ENCODE data around the gene CASQ2.

Gene CASQ2

DNA sequence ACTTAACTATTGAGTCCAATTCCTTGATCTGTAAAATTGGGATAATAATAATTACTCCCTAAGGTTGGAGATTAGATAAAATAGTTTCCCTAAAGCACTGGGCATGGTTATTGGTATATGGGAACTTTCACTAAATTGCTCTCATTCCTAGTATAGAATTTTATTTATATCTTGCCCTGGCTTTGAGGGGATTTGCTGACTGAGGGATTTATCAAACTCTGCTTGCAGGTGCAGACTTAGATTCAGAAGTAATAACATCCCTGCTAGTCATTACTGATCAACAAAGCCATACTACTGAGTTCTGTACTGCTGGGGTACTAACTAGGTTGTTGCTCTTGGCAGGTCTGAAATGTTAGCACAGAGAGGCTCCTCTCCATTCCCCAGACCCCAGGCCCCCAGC is 41.9 kb downstream of the CASQ2 start:
- no peak for DNase-seq

DNA sequence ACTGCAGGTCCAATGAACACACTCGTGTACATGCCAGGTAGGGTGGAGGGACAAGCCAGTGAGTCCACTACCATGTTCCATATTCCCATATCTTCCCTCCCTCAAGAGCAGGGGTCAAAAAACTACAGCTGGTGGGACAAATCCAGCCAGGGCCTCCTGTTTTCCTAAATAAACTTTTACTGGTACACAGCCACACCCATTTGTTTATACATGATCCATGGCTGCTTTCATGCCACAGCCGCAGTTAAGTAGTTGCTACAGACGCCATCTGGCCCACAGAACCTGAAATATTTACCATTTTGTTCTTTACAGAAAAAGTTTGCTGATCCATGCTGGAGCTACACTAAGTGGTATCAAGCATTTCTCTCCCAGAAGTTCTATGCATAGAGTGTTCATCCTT is 42.4 kb downstream of the CASQ2 start:
- no peak for DNase-seq

DNA sequence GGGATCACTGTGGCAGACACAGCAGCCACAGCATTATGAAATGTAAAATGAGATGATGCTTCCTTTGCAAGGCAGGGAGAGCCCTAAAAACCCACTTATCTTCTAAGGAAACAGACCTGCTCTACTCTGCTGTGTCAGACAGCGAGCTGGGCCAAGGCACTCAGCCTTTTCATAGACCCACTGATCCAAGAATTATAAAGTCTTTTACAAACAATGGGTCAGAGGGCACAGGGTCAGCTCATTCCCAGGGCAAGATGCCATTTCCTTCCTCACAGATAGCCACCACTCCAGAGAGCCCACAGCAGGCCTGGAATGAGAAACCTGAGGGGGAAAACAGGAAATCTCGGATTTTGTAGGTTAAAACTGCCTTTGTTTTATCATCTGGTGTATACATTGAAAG is 42.9 kb downstream of the CASQ2 start:
- no peak for DNase-seq

DNA sequence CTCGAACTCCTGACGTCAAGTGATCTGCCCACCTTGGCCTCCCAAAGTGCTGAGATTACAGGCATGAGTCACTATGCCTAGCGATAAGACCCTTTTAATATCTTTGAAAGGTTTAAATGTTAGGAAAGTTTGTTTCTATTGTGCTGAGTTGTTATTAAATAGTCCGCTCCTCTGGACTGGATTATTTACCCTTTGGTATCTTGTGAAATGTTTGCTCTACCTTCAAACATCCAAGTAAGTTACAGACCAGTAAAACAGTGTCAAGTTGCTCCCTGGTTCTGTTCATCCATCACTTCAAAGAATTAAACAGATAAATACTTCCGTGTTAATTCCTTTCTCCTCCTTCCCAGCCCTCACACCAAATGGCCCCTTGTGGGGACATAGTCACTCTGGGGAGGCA is 44.8 kb downstream of the CASQ2 start:
- DNase-seq = no peak

DNA sequence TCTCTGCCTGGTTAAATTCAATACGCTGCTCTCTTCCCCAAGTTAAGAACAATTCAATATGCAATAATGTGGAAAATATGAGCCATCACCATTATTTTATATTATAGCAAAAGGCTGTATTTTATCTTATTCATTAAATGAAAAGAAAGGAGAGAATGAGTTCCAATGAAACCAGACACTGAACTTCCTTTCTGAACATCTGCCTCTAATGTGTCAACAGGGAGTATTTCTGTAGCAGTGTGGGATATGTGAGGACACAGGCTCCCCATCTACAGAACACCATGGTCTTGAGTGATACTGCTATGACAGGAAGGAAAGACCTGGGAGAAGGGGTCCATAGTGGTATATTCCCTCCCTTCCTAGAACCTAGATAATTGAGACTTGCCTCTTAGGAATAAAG is 46.3 kb downstream of the CASQ2 start:
- DNase-seq = no peak

DNA sequence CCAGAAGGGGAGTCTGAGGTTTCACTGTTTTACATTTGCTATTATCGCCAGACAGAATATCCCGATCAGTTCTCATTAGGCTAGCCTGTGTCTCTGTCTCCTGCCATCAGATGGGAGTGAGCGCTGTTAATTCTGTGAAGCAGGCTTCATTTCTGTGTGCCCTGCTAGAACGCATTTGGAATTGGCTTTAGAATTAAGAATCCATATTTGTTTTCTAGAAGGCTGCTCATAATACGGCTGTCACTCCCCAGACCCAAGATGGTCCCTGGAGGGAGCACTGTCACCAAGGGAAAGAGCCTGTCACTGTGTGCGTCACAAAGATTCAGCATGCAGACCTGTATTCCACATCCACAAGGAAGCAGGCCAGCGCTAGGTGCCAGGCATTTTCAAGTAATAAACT is 49.2 kb downstream of the CASQ2 start:
- DNase-seq = no peak

DNA sequence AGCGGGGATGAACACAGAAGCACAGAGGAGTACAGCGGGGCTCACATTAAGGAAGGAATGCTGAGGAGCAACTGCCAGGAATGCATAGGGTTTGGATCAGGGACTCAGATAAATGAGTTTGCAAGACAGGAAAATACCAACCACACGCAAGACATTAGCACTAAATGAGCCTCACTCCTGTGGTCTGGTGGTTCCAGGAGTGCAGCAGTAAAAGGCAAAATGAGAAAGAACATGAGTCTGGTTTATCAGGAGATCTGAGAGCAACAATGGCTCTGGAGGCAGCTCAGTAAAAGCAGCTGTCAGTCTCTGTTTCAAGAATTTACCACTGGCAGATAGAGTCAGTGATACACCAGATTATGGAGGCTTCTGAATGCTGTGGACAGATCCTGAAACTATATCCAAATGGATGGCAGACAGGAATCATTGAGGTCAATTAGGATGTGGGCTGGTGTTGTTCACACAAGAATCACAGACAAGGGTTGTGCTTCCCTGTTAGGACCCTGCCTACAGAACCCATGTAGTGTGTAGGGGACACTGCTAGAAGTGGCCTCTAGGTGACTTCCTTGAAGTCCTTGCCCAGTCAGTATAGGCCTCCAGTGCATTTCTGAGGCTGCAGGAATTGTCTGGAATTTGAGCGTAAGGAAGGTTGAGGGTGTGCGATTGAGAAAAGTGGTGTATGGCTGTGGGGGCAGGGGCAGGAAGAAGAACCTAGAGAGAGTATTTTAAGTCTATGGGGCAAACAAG is 50.3 kb downstream of the CASQ2 start:
- DNase-seq = no peak

DNA sequence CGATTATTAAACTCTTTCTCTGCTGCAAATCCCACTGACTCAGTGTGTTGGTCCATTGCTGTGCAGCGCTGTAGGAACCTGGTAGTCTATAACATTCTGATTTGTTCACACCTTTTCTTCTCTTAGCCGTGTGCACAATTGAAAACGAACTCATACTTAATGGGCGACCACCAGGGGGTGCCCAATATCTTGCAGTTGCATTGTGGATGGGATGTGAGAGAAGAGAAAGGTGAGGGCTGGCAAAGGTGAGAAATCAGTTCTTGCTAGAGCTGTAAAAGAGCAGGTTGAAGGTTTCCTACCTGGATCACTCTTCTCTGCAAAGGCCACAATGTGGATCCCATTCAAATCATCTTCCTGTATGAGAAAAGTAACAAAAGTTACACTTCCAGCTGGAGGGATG is 51.0 kb downstream of the CASQ2 start:
- peak; percentile 18 for DNase-seq

DNA sequence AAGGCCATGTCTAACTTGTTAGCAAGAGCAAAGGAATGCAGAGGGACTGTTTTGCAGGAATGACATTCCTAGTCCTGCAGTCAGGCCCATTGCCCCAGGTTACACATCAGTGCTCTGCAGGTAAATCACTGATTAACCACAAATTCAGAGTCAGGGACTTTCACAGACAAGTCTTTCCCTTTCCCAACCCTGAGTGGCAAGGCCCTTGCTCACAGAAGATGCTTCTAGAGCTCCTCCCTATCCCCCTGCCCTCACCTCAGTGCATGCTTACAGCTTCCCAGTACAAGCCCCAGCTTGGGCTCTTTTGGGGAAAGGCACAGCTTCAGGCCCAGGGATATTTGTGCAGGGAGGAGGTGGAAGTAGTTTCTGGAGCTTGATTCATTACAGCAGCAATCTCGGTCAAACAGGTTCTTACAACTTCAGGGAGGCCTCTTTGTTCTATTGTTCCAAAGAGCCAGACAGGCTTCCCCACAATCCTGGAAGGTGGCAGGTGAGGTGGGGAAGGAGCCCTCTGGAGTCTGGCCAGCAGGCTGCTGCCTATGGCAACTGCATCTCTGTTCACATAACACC is 53.9 kb downstream of the CASQ2 start:
- DNase-seq = no peak

DNA sequence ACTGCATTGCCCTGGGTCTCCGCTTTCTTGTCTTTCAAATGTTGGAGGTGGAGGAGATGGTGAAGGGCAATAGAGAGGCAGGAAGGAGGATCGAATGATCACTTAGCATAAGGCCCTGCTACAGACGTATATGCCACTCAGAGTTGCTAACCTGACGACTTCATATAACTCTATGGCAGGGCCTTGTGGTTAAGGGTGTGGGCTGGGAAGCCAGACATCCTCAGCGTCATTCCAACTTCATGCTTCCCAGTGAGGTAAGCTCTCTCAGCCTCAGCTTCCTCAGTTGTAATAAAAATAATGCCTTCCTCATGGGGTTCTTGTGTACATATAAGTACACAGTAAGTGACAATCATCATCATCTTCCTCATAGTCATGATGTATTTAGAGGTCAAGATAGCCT is 54.6 kb downstream of the CASQ2 start:
- DNase-seq = no peak

DNA sequence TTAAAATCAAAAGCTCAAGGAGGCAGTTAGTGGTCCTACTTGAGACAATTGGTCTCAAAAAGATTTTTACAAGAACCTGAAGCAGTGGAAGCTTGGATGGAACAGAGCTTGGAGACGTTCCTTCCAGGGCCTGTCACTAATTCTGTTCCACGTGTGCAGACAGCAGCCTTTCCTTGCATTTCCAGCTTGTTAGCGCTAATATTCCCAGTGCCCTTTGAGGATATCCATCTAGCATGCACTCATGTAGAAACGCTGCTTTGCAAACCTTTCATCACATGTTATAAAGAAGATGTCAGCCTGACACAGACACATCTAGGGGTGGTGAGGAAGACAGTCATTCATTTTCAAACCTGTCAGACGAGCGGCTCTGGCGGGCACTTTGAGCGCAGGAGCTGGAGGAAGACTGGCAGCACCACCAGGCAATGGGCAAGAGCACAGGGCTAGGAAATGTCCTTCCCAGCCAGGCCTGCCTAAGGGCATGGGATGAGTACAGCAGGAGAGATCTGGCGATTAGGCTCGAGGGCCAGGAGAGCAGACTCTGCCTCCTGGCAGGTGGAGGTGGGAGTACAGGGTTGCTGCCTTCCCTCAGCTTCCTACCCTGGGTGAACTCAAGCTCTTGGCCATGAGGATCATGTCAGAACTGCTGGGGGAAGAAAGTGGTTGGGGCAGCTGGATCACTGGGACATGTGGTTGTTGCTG is 55.5 kb downstream of the CASQ2 start:
- DNase-seq = no peak

DNA sequence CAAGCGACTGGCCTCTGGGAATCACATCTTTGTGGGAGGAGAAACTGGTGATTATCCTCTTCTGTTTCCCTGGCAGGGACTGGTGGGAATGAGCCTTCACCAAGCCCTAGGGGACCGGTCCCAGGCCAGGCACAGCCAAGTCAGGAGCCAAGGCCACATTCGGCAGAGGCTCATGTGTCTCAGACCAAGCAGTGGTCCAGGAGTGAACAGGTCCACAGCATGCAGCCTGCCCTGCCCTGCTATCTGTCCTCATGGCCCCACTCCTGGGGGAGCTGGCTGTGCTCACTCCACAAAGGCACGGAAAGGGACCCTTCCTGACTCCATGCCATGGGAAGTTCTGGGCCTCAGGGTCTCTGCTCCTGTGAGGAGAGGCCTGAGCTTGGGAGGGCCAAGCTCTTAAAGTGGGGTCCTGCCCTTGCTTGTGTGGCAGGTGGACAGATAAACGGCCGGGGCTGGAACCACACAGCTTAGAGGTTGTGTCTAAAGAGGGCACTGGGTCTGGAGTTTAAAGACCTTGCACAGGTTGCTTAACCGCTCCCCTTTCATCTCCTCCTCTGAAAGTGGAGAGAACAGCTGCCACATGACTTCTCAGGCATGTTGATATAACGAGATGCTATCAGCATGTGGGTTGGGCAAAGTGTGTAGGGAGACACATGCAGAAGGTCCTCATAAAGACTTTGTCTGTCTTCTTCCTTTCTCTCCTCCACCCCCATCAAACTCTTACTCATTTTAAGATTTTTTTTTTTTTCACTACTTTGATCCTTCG is 57.5 kb downstream of the CASQ2 start:
- DNase-seq = no peak

DNA sequence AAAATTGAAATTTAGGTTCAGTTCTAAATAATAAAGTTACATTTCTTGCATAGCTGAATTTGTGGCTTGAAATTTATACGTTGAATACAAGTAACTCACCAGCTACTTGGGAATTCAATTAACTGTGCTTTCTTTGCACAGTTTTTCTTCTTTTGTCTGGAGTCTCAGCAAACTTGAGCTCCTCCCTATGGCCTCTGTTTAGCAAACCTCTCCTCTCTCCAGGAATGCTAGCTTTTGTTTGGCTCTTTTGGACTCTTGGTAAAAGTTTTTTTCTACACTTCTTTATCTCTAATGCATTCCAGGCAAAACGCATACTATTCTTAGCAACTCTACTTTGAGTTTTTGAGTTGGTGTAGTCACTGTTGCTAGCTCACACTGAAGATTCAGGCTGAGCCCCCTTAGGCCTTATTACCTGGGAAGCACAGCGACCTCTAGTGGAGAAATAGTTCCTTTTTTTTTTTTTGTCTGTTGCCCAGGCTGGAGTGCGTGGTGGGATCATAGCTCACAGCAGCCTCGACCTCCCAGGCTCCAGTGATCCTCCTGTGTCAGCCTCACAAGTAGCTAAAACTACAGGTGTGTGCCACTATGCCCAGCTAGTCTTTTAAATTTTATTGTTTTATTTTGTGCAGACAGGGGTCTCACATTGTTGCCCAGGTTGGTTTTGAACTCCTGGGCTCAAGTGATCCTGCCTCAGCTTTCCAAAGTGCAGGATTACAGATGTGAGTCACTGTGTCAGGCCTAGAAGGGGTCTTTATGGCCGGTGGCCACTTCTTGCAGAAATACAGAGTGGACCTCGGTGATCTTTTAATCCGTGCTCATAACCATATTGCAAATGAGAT is 61.7 kb downstream of the CASQ2 start:
- DNase-seq = peak; percentile 2

DNA sequence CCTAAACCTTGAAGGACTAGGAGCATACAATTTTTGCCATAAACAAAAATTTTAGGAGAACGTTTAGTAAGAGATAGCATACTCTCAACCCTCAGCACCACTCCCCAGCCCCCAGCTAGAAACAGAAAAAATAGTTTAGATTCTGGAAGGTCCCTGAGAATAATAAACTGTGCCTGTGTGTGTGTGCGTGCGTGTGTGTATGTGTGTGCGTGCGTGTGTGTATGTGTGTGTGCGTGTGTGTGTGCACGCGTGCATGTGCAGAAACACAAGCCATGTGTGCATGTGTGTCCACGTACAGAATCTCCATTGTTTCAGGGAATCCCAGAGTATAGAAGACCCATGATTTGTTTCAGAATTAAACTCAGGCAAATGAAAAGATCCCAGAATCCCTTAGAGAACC is 62.6 kb downstream of the CASQ2 start:
- no peak for DNase-seq

DNA sequence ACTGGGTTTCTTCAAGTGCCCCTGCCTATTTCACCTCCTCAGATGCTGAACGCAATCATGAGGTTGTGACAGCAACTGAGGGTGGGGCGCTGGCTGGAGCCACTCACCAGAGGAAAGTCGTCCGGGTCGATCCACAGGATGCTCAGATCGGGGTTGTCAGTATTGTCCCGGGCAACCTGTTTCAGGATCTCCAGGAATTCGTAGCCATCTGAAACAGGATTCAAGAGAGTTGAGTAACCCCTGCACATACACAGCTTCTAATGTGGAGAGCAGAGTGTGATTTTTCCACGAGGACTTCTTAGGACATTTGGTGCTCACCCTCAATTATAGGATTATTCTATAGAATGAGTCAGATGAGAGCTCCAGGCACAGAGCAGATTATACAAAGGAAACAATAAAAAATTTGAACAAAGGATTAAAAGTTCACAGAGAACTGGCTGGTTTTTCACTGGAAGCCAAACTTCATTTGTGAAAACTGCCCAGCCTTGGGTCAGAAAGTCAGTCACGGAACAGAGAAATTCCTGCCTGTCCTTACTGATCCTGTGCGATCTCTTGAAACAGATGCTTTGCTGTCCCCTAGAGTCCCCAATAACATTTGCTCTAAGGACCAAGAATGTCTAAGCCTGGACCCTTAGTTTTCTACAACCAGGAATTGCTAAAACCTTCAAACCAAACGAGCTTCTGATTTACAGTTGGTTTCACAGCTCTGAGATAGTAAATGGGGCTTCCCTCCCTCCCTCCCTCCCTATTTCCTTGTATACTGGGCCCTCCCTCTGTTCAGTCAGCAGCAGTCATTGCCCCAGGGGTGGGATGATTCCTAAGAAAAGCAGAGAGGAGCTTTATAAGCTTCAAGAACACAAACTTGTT is 63.2 kb downstream of the CASQ2 start:
- no peak for DNase-seq

DNA sequence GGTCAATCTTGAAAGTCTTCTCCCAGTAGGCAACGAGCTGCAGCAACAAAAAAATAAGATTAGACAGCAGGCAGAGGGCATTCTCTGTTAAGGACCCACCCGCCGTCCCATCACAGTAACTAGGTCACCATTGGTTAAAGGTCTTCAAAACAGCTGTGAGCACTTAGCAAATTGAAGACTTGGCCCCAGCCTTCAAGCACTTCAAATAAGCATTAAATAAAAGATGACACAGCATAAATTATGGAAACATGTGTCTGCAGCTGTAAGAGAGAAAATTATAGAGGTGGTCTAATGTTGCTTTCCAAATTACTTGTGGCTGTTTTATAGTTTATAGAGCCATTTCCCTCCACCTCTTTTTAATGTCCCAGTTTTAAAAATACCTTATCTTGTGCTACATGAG is 65.6 kb downstream of the CASQ2 start:
- DNase-seq = no peak

DNA sequence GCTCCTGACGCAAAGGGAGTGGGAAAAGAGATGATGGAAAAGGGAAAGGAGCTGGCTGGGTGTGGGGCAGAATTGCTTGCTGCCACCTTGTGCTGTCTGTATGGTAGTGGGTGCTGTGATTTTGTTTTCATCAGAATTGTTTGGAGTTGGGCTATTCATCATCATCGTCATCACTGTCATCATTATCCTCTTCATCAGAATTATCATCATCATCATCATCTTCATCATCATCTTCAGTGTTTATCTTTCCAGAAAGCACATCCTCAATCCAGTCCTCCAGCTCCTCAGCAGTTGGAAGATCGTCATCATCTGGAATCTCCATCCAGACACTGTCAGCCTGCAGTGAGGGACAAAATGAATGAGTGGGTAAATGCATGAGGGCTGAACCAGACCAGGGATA is 67.4 kb downstream of the CASQ2 start:
- no peak for DNase-seq

DNA sequence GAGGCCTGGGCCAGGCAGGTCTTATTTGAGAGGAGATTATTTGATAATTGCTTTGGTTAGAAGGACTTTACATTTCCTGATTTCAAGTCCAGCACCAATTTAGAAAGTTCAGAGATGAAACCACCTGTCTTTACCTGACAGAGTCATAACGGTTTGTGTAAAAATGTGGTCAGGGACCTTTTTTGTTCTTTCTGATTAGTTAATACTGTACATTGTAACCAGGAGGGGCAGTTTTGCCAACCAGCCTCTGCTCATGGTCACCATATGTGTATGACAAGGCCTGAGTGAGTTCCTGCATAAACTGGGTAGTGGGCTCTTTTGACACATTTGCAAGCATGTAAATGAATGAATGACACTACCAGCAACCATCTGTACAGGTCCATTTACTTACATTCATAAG is 70.9 kb downstream of the CASQ2 start:
- DNase-seq = no peak

DNA sequence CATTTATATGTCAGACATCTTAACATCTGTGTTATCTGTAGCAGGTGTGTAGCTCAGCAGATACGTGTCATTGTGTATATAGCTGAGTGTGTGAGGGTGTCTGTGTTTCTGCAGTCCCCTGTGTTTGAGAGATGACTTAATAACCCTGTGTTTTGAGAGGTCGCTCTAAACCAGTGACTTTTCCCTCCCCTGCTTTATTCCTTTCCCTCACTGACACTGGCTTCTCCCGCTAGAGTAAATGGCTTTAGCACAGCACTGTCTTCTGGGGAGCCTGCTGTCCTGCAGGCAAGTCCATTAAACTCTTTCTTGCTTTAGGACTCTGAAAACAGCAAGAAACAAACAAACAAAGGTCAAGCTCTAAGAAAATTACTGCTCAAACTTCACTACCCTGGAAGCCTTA is 73.7 kb downstream of the CASQ2 start:
- no peak for DNase-seq

DNA sequence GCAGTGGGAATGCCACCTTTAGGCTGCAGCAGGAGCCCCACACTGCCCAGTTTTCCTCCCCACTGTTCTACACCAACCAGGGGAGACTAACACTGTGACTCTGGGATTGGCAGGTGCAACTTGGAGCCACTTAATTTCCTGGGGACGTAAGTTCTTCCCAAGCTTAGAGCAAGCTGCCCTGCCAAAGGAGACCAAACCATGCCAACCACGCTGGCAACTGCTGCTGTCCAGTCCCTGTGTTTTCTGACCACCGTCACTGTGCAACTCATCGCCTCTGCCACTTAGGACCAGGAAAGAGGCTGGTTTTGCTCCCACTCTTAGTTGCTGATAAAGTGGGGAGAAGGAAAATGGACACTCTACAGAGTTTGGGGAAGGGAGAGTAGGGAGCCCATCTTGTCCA is 76.3 kb downstream of the CASQ2 start:
- DNase-seq = no peak

DNA sequence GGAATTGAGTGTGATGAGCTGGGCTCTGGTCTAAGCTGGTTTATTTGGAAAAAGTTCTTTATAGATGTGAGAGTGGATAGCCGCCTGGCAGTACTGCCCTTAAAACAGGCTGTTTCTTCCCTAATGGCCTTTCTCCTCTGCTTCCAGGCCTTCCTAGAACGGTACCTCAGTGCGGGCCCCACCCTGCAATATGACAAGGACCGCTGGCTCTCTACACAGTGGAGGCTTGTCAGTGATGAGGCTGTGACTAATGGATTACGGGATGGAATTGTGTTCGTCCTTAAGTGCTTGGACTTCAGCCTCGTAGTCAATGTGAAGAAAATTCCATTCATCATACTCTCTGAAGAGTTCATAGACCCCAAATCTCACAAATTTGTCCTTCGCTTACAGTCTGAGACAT is 77.5 kb downstream of the CASQ2 start:
- DNase-seq = no peak

DNA sequence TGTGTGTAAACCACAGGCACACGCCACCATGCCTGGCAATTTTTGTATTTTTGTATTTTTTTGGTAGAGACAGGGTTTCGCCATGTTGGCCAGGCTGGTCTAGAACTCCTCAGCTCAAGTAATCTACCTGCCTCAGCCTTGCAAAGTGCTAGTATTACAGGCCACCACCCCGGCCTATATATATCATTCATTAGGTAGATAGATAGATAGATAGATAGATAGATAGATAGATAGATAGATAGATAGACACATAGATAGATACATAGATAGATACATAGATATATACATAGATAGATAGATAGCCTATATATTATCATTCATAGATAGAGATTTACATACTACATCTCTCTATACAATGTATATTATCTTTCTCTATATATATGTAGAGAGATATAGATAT is 80.8 kb downstream of the CASQ2 start:
- no peak for DNase-seq
